Natural killer cell (primary cell): ENCODE measurements around the gene ZFAND2B. TPM values are rescaled to one million over a fixed set of nuclear protein-coding genes. Genes with fewer than 3 reads are reported as not detected.
"Not testable (repeated sequence)": the region's sequence is repeated elsewhere in the genome, so short reads cannot be mapped to it uniquely, and the experiment has no call there.

Source experiments
- ATAC-seq, 3 donors: fragments of 150-1000 bp in 2 of 3; fragments of 200-7000 bp in 1 of 3; cut with Tn5 transposase; 1 replicate in 1 of 3; 2 replicates in 2 of 3; pipeline ENCODE4 v1.10.0; 2021; ENCODE audit warnings: mild to moderate bottlenecking in 2 of 3, moderate library complexity in 2 of 3
- DNase-seq, 2 donors: peaks; one replicate each; pipeline versions ENCODE4 v3.0.0 to v3.0.0-alpha.2; 2013 to 2021; ENCODE audit warnings: mixed read lengths in 1 of 2
- H3K27ac ChIP-seq: one replicate; pipeline ENCODE4 v1.5.1; 2013; ENCODE audit warnings: mild to moderate bottlenecking, low read length
- H3K27me3 ChIP-seq: one replicate; pipeline ENCODE4 v1.6.1; 2013; ENCODE audit warnings: low read length; ENCODE audit not compliant: control insufficient read depth, insufficient read depth
- H3K36me3 ChIP-seq: one replicate; pipeline ENCODE4 v1.6.1; 2013; ENCODE audit warnings: low read length; ENCODE audit not compliant: control insufficient read depth, insufficient read depth
- H3K4me1 ChIP-seq: one replicate; pipeline ENCODE4 v1.6.1; 2013; ENCODE audit warnings: low read length; ENCODE audit not compliant: control insufficient read depth, insufficient read depth
- H3K4me3 ChIP-seq: one replicate; pipeline ENCODE4 v1.5.1; 2013; ENCODE audit warnings: low read length
- H3K9me3 ChIP-seq: one replicate; pipeline ENCODE4 v1.6.1; 2013; ENCODE audit warnings: low read length; ENCODE audit not compliant: control insufficient read depth, insufficient read depth
- H3K27ac Mint-ChIP-seq, 2 donors: one replicate each; pipeline ENCODE4 v1.8.0; 2022; ENCODE audit warnings: mild to moderate bottlenecking in 2 of 2, mixed read lengths in 2 of 2, moderate library complexity in 1 of 2
- H3K27me3 Mint-ChIP-seq, 2 donors: one replicate each; pipeline ENCODE4 v1.8.0; 2022; ENCODE audit warnings: low read depth in 2 of 2, mixed read lengths in 2 of 2
- H3K36me3 Mint-ChIP-seq: one replicate; pipeline ENCODE4 v1.8.0; 2022; ENCODE audit warnings: mixed read lengths
- H3K4me1 Mint-ChIP-seq, 2 donors: one replicate each; pipeline ENCODE4 v1.8.0; 2022; ENCODE audit warnings: mixed read lengths in 2 of 2
- H3K4me3 Mint-ChIP-seq: one replicate; pipeline ENCODE4 v1.8.0; 2022; ENCODE audit warnings: mild to moderate bottlenecking, moderate library complexity, mixed read lengths
- H3K9me3 Mint-ChIP-seq, 2 donors: one replicate each; pipeline ENCODE4 v1.8.0; 2022; ENCODE audit warnings: mixed read lengths in 2 of 2
- CTCF ChIP-seq: fragments of 200-600 bp; IDR thresholded peaks from one replicate; pipeline ENCODE4 v1.8.0; 2022; ENCODE audit warnings: antibody characterized with exemption
- WGBS: methylation state at CpG from one replicate; pipeline ENCODE4 v1.1.7; 2013; ENCODE audit warnings: missing lambda C conversion rate; ENCODE audit not compliant: insufficient coverage; 5-methylcytosine and 5-hydroxymethylcytosine counted together
- intact Hi-C: fragments of 100-400 bp; cut with micrococcal nuclease; formaldehyde crosslinking; loops from one replicate; pipeline ENCODE4 v1.14.2; 2022
- total RNA-seq, 4 donors: library from RNA; stranded (reverse); fragments of 120-200 nt in 1 of 4; gene quantifications; one replicate each; pipeline versions ENCODE4 v1.2.3 to v1.2.4, GENCODE V29; 2013 to 2022

ZFAND2B gene
- total RNA-seq, 3 donors from 2014 or later (not counting 1 experiment from before 2014, with no cell fraction given) = 67.6 to 84.0 (median 83.4) TPM

GRCh38 chr2:219199470-219200211 lies 6.9 kb upstream of the ZFAND2B start:
- Mint-ChIP-seq H3K27ac (peak overlapping the region in 1 of 2 donors; percentile 86), H3K9me3 (no peaks in the 10 kb centered on the region), H3K4me1 (peaks cover 5 to 15% of the 10 kb centered on the region in 2 donors), H3K4me3 (no peak overlapping the region), H3K27me3 (peaks cover 0 to 7% of the 10 kb centered on the region in 2 donors), H3K36me3 (no peaks in the 10 kb centered on the region)
- no peaks in the 10 kb centered on the region for H3K36me3 ChIP-seq
- no peaks in the 10 kb centered on the region for H3K9me3 ChIP-seq
- intact Hi-C loops = no loop called here
- 95% methylated on average over 11 of the region's 12 CpGs for WGBS
- H3K4me3 ChIP-seq = no peak overlapping the region
- no peaks in the 10 kb centered on the region for H3K27me3 ChIP-seq
- no peak for TF ChIP-seq CTCF
- peaks cover 11% of the 10 kb centered on the region for H3K4me1 ChIP-seq
- H3K27ac ChIP-seq = peak overlapping the region; percentile 18
- ATAC-seq = no peak
- peak in 1 of 2 donors; percentile 1 for DNase-seq

- Histone ChIP-seq H3K4me3 (peak overlapping the region; percentile 18), H3K27ac (peak overlapping the region; percentile 63), H3K4me1 (peaks cover 12% of the 10 kb centered on the region)
- H3K36me3 ChIP-seq, H3K27me3 ChIP-seq, H3K9me3 ChIP-seq, ATAC-seq, H3K27me3 Mint-ChIP-seq, intact Hi-C loops, H3K36me3 Mint-ChIP-seq, H3K9me3 Mint-ChIP-seq: not testable (repeated sequence)
- WGBS = 58% methylated on average over 23 of the region's 26 CpGs
- peaks cover 5 to 15% of the 10 kb centered on the region in 2 donors for H3K4me1 Mint-ChIP-seq
- peak overlapping the region; percentile 84 for H3K4me3 Mint-ChIP-seq
- H3K27ac Mint-ChIP-seq = peak overlapping the region; percentile 85 to 86
- DNase-seq = peak; percentile 28 to 63
These were observed 5.9 kb upstream of the ZFAND2B start for GRCh38 chr2:219200502-219201326.

GRCh38 chr2:219201331-219201730 lies 5.3 kb upstream of the ZFAND2B start:
- H3K27ac ChIP-seq, H3K27me3 Mint-ChIP-seq, H3K27me3 ChIP-seq, H3K27ac Mint-ChIP-seq, H3K4me3 Mint-ChIP-seq, H3K4me3 ChIP-seq, H3K36me3 Mint-ChIP-seq, ATAC-seq, H3K9me3 ChIP-seq, H3K36me3 ChIP-seq, intact Hi-C loops, H3K9me3 Mint-ChIP-seq: not testable (repeated sequence)
- peaks cover 18% of the 10 kb centered on the region for H3K4me1 ChIP-seq
- peaks cover 10 to 20% of the 10 kb centered on the region in 2 donors for H3K4me1 Mint-ChIP-seq
- WGBS = 93% methylated on average over 21 of the region's 21 CpGs
- DNase-seq = peak in 1 of 2 donors; percentile 0

- Mint-ChIP-seq H3K9me3 (no peaks in the 10 kb centered on the region), H3K27ac (peak overlapping the region in 1 of 2 donors; percentile 92), H3K4me1 (peaks cover 20 to 28% of the 10 kb centered on the region in 2 donors), H3K36me3 (no peaks in the 10 kb centered on the region), H3K4me3 (no peak overlapping the region), H3K27me3 (peaks cover 0 to under 1% of the 10 kb centered on the region in 2 donors)
- peaks cover 41% of the 10 kb centered on the region for H3K4me1 ChIP-seq
- WGBS = 97% methylated on average over 7 of the region's 7 CpGs
- intact Hi-C loops = no loop called here
- no peak overlapping the region for H3K4me3 ChIP-seq
- ATAC-seq = no peak
- DNase-seq = peak in 1 of 2 donors; percentile 1
- H3K36me3 ChIP-seq = peaks cover 17% of the 10 kb centered on the region
- H3K27ac ChIP-seq = no peak overlapping the region
- H3K27me3 ChIP-seq = no peaks in the 10 kb centered on the region
- TF ChIP-seq CTCF = no peak
- no peaks in the 10 kb centered on the region for H3K9me3 ChIP-seq
These were observed 2.0 kb upstream of the ZFAND2B start for GRCh38 chr2:219204425-219205164.
